Right lobe of liver (tissue), 4 donors: ENCODE measurements around the gene INAFM2.

Source experiments
- POLR2A ChIP-seq: fragments of 450-650 bp; IDR thresholded peaks from one replicate; pipeline ENCODE4 v1.6.1; 2017; ENCODE audit warnings: antibody characterized with exemption, mild to moderate bottlenecking
- TF ChIP-seq, protein P1 (sequence below), 4 donors: fragments of 200-600 bp in 3 of 4; fragments of 450-650 bp in 1 of 4; IDR thresholded peaks; one replicate each; pipeline versions ENCODE4 v1.5.1 to v1.8.0; 2016 to 2022; ENCODE audit warnings: antibody characterized with exemption in 4 of 4, mild to moderate bottlenecking in 2 of 4
- donor health status: DM: no; HTN: no; CAD: no.
- donor health status: DM: no; HTN: no; CAD: no.
- donor health status: DM: no; HTN: yes; CAD: no.

DNA sequence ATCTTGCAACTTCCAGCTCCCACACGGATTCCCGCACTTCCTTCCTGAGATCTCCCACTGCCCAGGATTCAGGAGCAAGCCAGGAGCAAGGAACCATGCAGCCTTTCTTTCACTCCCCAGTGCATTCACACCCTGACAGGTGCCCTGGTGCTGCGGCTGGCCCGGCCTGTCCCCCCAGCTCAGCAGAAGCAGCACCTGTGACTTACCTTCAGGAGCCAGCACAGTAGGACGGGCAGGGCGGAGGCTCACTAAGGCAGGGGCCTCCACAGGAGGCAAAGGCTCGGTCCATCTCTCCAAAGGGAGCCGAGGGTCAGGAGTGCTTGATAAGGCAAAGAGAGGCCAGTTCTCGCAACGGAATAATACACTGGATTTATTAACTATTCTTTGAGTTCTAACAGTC is 45.5 kb upstream of the INAFM2 start:
- TF ChIP-seq, protein P1, sequence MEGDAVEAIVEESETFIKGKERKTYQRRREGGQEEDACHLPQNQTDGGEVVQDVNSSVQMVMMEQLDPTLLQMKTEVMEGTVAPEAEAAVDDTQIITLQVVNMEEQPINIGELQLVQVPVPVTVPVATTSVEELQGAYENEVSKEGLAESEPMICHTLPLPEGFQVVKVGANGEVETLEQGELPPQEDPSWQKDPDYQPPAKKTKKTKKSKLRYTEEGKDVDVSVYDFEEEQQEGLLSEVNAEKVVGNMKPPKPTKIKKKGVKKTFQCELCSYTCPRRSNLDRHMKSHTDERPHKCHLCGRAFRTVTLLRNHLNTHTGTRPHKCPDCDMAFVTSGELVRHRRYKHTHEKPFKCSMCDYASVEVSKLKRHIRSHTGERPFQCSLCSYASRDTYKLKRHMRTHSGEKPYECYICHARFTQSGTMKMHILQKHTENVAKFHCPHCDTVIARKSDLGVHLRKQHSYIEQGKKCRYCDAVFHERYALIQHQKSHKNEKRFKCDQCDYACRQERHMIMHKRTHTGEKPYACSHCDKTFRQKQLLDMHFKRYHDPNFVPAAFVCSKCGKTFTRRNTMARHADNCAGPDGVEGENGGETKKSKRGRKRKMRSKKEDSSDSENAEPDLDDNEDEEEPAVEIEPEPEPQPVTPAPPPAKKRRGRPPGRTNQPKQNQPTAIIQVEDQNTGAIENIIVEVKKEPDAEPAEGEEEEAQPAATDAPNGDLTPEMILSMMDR (IDR thresholded peaks at IDR 0.05): no peak
- no peak for TF ChIP-seq POLR2A
